NB4 (cell line): ENCODE results near the gene PLCH1.

ENCODE experiments used
- DNase-seq: peaks from one replicate; pipeline ENCODE4 v3.0.0; 2010; ENCODE audit warnings: low read depth
- H3K4me3 ChIP-seq: one replicate; pipeline ENCODE4 v1.5.1; 2011; ENCODE audit warnings: mild to moderate bottlenecking, low read depth, low read length, moderate library complexity
- MYC ChIP-seq: IDR thresholded peaks from 2 replicates; pipeline ENCODE4 v1.6.1; 2011; ENCODE audit warnings: low read depth, low read length
- POLR2A ChIP-seq: IDR thresholded peaks from 2 replicates; pipeline ENCODE4 v1.6.1; 2011; ENCODE audit warnings: mild to moderate bottlenecking; ENCODE audit not compliant: insufficient read length; ENCODE audit errors: extremely low read depth
- TF ChIP-seq, protein P1 (sequence below): IDR thresholded peaks from one replicate; pipeline ENCODE4 v1.5.1; 2012; ENCODE audit warnings: low read depth, low read length
- TF ChIP-seq, protein P2 (sequence below): IDR thresholded peaks from 2 replicates; pipeline ENCODE4 v1.6.1; 2011; ENCODE audit warnings: low read depth, low read length

PLCH1 gene

GRCh38 chr3:155651489-155652218 is 93.2 kb downstream of the PLCH1 start:
- no peak for TF ChIP-seq MYC
- TF ChIP-seq, protein P1, sequence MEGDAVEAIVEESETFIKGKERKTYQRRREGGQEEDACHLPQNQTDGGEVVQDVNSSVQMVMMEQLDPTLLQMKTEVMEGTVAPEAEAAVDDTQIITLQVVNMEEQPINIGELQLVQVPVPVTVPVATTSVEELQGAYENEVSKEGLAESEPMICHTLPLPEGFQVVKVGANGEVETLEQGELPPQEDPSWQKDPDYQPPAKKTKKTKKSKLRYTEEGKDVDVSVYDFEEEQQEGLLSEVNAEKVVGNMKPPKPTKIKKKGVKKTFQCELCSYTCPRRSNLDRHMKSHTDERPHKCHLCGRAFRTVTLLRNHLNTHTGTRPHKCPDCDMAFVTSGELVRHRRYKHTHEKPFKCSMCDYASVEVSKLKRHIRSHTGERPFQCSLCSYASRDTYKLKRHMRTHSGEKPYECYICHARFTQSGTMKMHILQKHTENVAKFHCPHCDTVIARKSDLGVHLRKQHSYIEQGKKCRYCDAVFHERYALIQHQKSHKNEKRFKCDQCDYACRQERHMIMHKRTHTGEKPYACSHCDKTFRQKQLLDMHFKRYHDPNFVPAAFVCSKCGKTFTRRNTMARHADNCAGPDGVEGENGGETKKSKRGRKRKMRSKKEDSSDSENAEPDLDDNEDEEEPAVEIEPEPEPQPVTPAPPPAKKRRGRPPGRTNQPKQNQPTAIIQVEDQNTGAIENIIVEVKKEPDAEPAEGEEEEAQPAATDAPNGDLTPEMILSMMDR, result no peak
- TF ChIP-seq POLR2A, result no peak
- TF ChIP-seq, protein P2, sequence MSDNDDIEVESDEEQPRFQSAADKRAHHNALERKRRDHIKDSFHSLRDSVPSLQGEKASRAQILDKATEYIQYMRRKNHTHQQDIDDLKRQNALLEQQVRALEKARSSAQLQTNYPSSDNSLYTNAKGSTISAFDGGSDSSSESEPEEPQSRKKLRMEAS, result no peak
- H3K4me3 ChIP-seq, result no peak overlapping the region
- DNase-seq, result no peak

DNA sequence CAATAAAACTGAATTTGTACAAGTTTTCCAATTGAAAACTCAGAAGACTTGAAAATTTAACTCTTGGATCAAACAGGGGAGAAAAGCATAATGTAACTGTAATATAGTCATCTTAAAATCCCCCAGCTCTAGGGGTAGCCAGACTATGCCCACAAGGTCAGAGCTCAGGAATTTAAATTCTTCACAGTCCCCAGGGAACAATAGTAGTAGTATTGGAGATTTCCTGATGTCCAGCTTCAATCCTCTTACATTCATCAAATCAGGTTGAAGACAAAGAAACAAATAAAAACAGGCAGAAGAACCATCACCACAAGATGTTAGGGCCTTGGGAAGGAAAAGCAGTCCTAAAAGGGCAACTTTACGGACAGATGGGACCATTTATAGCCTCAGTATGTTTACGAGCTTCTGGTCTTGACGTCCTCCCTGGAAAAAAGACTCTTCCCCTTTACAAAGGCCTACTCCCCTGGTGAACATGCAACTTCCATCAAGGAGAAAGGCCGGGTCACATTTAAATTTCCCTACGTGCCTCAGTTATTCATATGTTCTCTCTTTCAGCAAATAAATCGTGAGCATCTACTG is 96.8 kb downstream of the PLCH1 start:
- H3K4me3 ChIP-seq, result no peak overlapping the region
- DNase-seq, result no peak
- no peak for TF ChIP-seq MYC
- TF ChIP-seq, protein P2, result no peak
- no peak for TF ChIP-seq POLR2A
- TF ChIP-seq, protein P1, result no peak

DNA sequence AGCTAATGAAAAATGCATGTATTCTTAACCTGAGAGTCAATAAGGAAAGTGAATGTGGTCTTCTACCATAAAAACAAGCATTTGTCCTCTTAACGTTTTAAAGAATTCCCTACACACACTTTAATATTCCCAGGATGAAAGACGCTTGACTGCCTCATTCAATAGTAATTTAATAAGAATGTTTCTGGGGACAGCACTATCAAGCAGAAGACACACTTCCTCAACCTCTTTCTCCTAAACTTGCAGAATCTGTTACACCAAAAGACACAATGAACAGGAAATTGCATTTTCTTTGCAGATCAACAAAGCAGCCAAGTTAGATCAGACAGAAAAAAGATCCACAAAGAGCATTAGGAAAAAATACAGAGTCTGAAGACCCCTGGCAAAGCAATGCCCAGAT is 97.7 kb downstream of the PLCH1 start:
- DNase-seq, result no peak
- TF ChIP-seq POLR2A, result no peak
- TF ChIP-seq, protein P2, result no peak
- no peak for TF ChIP-seq MYC
- TF ChIP-seq, protein P1, result no peak
- H3K4me3 ChIP-seq, result no peak overlapping the region

- H3K4me3 ChIP-seq, result no peak overlapping the region
- TF ChIP-seq, protein P2, result no peak
- TF ChIP-seq, protein P1, result no peak
- TF ChIP-seq MYC, result no peak
- no peak for TF ChIP-seq POLR2A
- DNase-seq, result no peak
Measured at GRCh38 chr3:155646669-155647068, 98.2 kb downstream of the PLCH1 start.

DNA sequence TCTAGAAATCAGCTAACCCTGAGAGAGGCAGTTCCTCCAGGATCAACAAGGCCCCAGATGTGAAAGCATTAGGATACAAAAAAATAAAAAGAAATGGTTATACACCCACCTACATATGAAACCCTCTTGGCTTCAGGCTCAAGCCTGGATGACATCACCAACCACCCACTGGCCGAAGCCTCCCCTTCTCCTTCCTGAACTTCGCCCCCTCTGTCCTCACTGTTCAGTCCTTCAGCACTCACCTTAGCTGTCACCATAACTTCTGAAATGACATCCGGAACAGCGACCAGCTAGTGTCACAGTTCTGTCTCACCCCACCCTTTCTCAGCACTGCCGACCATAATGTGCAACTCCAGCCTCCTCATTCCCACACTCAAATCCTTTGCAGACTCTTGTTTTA is 98.7 kb downstream of the PLCH1 start:
- TF ChIP-seq POLR2A, result no peak
- TF ChIP-seq, protein P1, result no peak
- TF ChIP-seq MYC, result no peak
- TF ChIP-seq, protein P2, result no peak
- no peak overlapping the region for H3K4me3 ChIP-seq
- DNase-seq, result no peak

- no peak for TF ChIP-seq MYC
- TF ChIP-seq, protein P2, result no peak
- TF ChIP-seq POLR2A, result no peak
- TF ChIP-seq, protein P1, result no peak
- no peak for DNase-seq
- H3K4me3 ChIP-seq, result no peak overlapping the region
Measured at GRCh38 chr3:155643581-155644165, 101.2 kb downstream of the PLCH1 start.
